ENCODE results near the gene CPM. TPM values are rescaled to one million over a fixed set of nuclear protein-coding genes. Genes with fewer than 3 reads are reported as not detected.

The CPM gene
- total and polyA plus RNA-seq, 10 of the 15 experiments (the other 5 are each of a cell fraction or from before 2014, with no cell fraction given): 0.06 to 1.7 (median 0.41) TPM

DNA sequence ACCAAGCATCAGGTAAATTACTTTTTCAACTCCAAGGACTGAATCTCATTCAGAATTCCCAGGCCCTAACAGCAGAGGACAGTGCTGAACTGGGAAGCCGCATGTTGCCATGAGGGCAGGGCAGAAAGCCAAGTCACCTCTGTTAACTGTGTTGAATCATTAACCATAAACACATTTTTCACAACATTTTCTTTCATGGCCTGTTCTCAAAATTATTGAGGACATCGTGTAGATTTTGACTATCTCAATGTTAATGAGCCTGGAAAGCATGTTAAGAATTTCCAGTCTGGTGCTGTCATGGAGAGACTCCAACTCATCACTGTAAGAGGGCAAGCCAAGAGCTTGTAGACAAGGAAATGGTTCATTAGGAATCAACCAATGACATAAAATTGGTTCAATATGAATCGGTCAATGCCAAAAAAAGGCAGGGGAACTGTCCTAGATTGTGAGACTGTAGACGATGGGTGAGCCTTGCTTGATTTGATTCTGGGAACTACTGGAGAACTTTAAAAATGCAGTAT, 33.7 kb downstream of the CPM start:
- no peak for ATAC-seq
- in situ Hi-C loops (cut with MboI) (no loop called here), intact Hi-C loops (cut with micrococcal nuclease; ENCODE audit: unreplicated experiment) (no loop called here)
- ChIA-PET SMC1A (ENCODE audit: uncharacterized antibody, unreplicated experiment) (interaction anchor here (0.6 to 0.8 kb wide), 2 partner anchors 44 to 45 kb away, joined by 3 read pairs; no protein-coding TSS in a partner anchor), RAD21 (ENCODE audit: unreplicated experiment) (interaction anchor here (1.1 kb wide), 1 partner anchor 25 kb away, joined by 7 read pairs; no protein-coding TSS in a partner anchor), CTCF (interaction anchor here (0.6 to 1.4 kb wide), 2 partner anchors 10 to 38 kb away, joined by 3 read pairs; no protein-coding TSS in a partner anchor), POLR2A (no interaction called here)
- no peaks in the 10 kb centered on the region for H3K36me3 ChIP-seq (ENCODE audit: control insufficient read depth in 2 of 2, insufficient read depth in 2 of 2, low read length in 1 of 2)
- no peaks in the 10 kb centered on the region for H3K79me2 ChIP-seq (ENCODE audit: control insufficient read depth, insufficient read depth, low read length)
- no peaks in the 10 kb centered on the region for H3K4me1 ChIP-seq (ENCODE audit: control insufficient read depth, insufficient read depth, low read length)
- H4K20me1 ChIP-seq (ENCODE audit: control insufficient read depth, insufficient read depth): no peaks in the 10 kb centered on the region
- H3K27me3 ChIP-seq (replicated peaks in 1 of 2; ENCODE audit: control insufficient read depth in 2 of 2, insufficient read depth in 2 of 2, low read length in 1 of 2): no peaks in the 10 kb centered on the region
- DNase-seq (ENCODE audit: low read depth, low spot score): no peak
- H2AFZ ChIP-seq (ENCODE audit: control insufficient read depth, low read depth, low read length): no peak overlapping the region
- TF ChIP-seq CHD4 (IDR thresholded peaks at IDR 0.05) (no peak), BMI1 (IDR thresholded peaks at IDR 0.05; ENCODE audit: borderline replicate concordance) (no peak), ZZZ3 (IDR thresholded peaks at IDR 0.05; ENCODE audit: control insufficient read depth, insufficient read length, low read depth) (no peak), MYB (IDR thresholded peaks at IDR 0.05; ENCODE audit: borderline replicate concordance, low read depth, low read length) (no peak), EP300 (IDR thresholded peaks at IDR 0.05; ENCODE audit: borderline replicate concordance in 1 of 2, control insufficient read depth in 1 of 2, low read depth in 2 of 2, low read length in 2 of 2) (no peak), NR2F1 (conservative IDR thresholded peaks at IDR 0.05) (no peak), HDGF (IDR thresholded peaks at IDR 0.05) (no peak), POLR2AphosphoS5 (IDR thresholded peaks at IDR 0.05; ENCODE audit: low read length) (no peak), ZNF384 (IDR thresholded peaks at IDR 0.05; ENCODE audit: borderline replicate concordance, low read depth, low read length) (no peak), KLF5 (IDR thresholded peaks at IDR 0.05; ENCODE audit: partially characterized antibody) (no peak), POLR2A (IDR thresholded peaks at IDR 0.05; ENCODE audit: low read depth, low read length) (no peak), JUND (IDR thresholded peaks at IDR 0.05; ENCODE audit: low read depth, low read length) (no peak), SUPT20H (IDR thresholded peaks at IDR 0.05; ENCODE audit: borderline replicate concordance, control insufficient read depth, low read depth, low read length) (no peak)
- TF ChIP-seq, protein P1, sequence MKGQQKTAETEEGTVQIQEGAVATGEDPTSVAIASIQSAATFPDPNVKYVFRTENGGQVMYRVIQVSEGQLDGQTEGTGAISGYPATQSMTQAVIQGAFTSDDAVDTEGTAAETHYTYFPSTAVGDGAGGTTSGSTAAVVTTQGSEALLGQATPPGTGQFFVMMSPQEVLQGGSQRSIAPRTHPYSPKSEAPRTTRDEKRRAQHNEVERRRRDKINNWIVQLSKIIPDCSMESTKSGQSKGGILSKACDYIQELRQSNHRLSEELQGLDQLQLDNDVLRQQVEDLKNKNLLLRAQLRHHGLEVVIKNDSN (IDR thresholded peaks at IDR 0.05; ENCODE audit: borderline replicate concordance, extremely low read length, insufficient read depth, low read depth, low read length): no peak
- TF ChIP-seq, protein P2, sequence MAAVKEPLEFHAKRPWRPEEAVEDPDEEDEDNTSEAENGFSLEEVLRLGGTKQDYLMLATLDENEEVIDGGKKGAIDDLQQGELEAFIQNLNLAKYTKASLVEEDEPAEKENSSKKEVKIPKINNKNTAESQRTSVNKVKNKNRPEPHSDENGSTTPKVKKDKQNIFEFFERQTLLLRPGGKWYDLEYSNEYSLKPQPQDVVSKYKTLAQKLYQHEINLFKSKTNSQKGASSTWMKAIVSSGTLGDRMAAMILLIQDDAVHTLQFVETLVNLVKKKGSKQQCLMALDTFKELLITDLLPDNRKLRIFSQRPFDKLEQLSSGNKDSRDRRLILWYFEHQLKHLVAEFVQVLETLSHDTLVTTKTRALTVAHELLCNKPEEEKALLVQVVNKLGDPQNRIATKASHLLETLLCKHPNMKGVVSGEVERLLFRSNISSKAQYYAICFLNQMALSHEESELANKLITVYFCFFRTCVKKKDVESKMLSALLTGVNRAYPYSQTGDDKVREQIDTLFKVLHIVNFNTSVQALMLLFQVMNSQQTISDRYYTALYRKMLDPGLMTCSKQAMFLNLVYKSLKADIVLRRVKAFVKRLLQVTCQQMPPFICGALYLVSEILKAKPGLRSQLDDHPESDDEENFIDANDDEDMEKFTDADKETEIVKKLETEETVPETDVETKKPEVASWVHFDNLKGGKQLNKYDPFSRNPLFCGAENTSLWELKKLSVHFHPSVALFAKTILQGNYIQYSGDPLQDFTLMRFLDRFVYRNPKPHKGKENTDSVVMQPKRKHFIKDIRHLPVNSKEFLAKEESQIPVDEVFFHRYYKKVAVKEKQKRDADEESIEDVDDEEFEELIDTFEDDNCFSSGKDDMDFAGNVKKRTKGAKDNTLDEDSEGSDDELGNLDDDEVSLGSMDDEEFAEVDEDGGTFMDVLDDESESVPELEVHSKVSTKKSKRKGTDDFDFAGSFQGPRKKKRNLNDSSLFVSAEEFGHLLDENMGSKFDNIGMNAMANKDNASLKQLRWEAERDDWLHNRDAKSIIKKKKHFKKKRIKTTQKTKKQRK (IDR thresholded peaks at IDR 0.05; ENCODE audit: low read depth, low read length): no peak
- TF ChIP-seq, protein P3, sequence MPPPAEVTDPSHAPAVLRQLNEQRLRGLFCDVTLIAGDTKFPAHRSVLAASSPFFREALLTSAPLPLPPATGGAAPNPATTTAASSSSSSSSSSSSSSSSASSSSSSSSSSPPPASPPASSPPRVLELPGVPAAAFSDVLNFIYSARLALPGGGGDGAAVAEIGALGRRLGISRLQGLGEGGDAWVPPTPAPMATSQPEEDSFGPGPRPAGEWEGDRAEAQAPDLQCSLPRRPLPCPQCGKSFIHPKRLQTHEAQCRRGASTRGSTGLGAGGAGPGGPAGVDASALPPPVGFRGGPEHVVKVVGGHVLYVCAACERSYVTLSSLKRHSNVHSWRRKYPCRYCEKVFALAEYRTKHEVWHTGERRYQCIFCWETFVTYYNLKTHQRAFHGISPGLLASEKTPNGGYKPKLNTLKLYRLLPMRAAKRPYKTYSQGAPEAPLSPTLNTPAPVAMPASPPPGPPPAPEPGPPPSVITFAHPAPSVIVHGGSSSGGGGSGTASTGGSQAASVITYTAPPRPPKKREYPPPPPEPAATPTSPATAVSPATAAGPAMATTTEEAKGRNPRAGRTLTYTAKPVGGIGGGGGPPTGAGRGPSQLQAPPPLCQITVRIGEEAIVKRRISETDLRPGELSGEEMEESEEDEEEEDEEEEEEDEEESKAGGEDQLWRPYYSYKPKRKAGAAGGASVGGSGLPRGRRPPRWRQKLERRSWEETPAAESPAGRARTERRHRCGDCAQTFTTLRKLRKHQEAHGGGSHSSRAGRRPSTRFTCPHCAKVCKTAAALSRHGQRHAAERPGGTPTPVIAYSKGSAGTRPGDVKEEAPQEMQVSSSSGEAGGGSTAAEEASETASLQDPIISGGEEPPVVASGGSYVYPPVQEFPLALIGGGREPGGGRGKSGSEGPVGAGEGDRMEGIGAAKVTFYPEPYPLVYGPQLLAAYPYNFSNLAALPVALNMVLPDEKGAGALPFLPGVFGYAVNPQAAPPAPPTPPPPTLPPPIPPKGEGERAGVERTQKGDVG (CRISPR knock-in tag; IDR thresholded peaks at IDR 0.05): no peak
- TF ChIP-seq, protein P4, sequence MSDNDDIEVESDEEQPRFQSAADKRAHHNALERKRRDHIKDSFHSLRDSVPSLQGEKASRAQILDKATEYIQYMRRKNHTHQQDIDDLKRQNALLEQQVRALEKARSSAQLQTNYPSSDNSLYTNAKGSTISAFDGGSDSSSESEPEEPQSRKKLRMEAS (IDR thresholded peaks at IDR 0.05; ENCODE audit: low read depth, low read length): no peak
- no peak overlapping the region for H3K27ac ChIP-seq (ENCODE audit: control insufficient read depth, insufficient read depth)
- H3K4me3 ChIP-seq: no peak overlapping the region
- no peak for FAIRE-seq
- H3K9ac ChIP-seq (ENCODE audit: control insufficient read depth, insufficient read depth, low read length): no peak overlapping the region
- 68% methylated on average over 4 of the region's 4 CpGs for WGBS (ENCODE audit: insufficient coverage, insufficient replicate concordance, low lambda C conversion rate, missing lambda C conversion rate)
- no peaks in the 10 kb centered on the region for H3K9me3 ChIP-seq (replicated peaks; ENCODE audit: control insufficient read depth, insufficient read depth, low read length)
- no peak overlapping the region for H3K4me2 ChIP-seq (ENCODE audit: control insufficient read depth, insufficient read depth)
- BruUV-seq (replicated peaks): no TSS peak

Data from GM12878 (cell line).